PC-9 (cell line): ENCODE measurements around the gene DLGAP1. TPM values are rescaled to one million over a fixed set of nuclear protein-coding genes. Genes with fewer than 3 reads are reported as not detected.

Experiments used
- BruUV-seq: library from RNA; stranded (reverse); fragments of 400-500 nt; replicated peaks from 2 replicates; lab custom pipeline; 2021; lab: Mats Ljungman, UMichigan
- CTCF ChIA-PET: fragments of 300-600 bp; sonication (Branson Sonifier 250); formaldehyde crosslinking; loops from one replicate; lab custom pipeline; 2022; ENCODE audit warnings: antibody characterized with exemption; lab: Charles Lee
- POLR2A ChIA-PET: fragments of 300-600 bp; sonication (Branson Sonifier 250); formaldehyde crosslinking; loops from one replicate; lab custom pipeline; 2022; ENCODE audit warnings: antibody characterized with exemption; ENCODE audit not compliant: unreplicated experiment; lab: Charles Lee
- DNase-seq, 2 experiments: peaks; one replicate each; pipeline versions ENCODE4 v3.0.0 to v3.0.0-alpha.2; 2015 to 2022; ENCODE audit warnings: mixed read lengths in 1 of 2
- H2AFZ ChIP-seq: fragments of 200-600 bp; sonication (generic); 2 replicates; pipeline ENCODE4 v1.8.1; 2017; ENCODE audit warnings: antibody characterized with exemption
- H3F3A ChIP-seq: fragments of 200-600 bp; sonication (generic); 2 replicates; pipeline ENCODE4 v1.8.1; 2017; ENCODE audit warnings: antibody characterized with exemption, mild to moderate bottlenecking, low read depth; ENCODE audit not compliant: insufficient read depth
- H3K27ac ChIP-seq: fragments of 200-600 bp; sonication (generic); 2 replicates; pipeline ENCODE4 v1.6.1; 2016; ENCODE audit warnings: mixed run types
- H3K27me3 ChIP-seq: fragments of 200-600 bp; sonication (generic); 2 replicates; pipeline ENCODE4 v1.6.1; 2016; ENCODE audit warnings: low read depth, mixed run types; ENCODE audit not compliant: insufficient read depth
- H3K36me3 ChIP-seq: fragments of 200-600 bp; sonication (generic); 2 replicates; pipeline ENCODE4 v1.6.1; 2016; ENCODE audit warnings: low read depth, mixed run types
- H3K4me1 ChIP-seq: fragments of 200-600 bp; sonication (generic); replicated peaks from 2 replicates; pipeline ENCODE4 v1.6.1; 2016; ENCODE audit warnings: mixed run types; ENCODE audit not compliant: insufficient read depth
- H3K4me2 ChIP-seq: fragments of 200-600 bp; sonication (generic); 2 replicates; pipeline ENCODE4 v1.6.1; 2017; ENCODE audit warnings: mixed run types
- H3K4me3 ChIP-seq: fragments of 200-600 bp; sonication (generic); 2 replicates; pipeline ENCODE4 v1.6.1; 2016; ENCODE audit warnings: mixed run types
- H3K79me2 ChIP-seq: fragments of 200-600 bp; sonication (generic); 2 replicates; pipeline ENCODE4 v1.6.1; 2017; ENCODE audit warnings: low read depth, mixed run types
- H3K9me2 ChIP-seq: fragments of 200-600 bp; sonication (generic); 2 replicates; pipeline ENCODE4 v1.8.1; 2017; ENCODE audit warnings: mild to moderate bottlenecking; ENCODE audit not compliant: insufficient read depth
- H3K9me3 ChIP-seq: fragments of 200-600 bp; sonication (generic); 2 replicates; pipeline ENCODE4 v1.8.1; 2016; ENCODE audit warnings: low read depth; ENCODE audit not compliant: insufficient read depth
- H4K20me1 ChIP-seq: fragments of 200-600 bp; sonication (generic); 2 replicates; pipeline ENCODE4 v1.8.1; 2017; ENCODE audit not compliant: insufficient read depth
- EZH2 ChIP-seq: fragments of 200-600 bp; sonication (generic); IDR thresholded peaks from 2 replicates; pipeline ENCODE4 v1.8.0; 2017; ENCODE audit warnings: antibody characterized with exemption, low read depth
- intact Hi-C: fragments of 100-400 bp; cut with micrococcal nuclease; formaldehyde crosslinking; loops from one replicate; pipeline ENCODE4 v1.10.0; 2022; ENCODE audit not compliant: unreplicated experiment
- total RNA-seq: library from RNA; stranded (reverse); gene quantifications from 2 replicates; pipeline ENCODE4 v1.2.3, GENCODE V29; 2021
- TF ChIP-seq, protein P1 (sequence below): fragments of 200-600 bp; sonication (generic); conservative IDR thresholded peaks from 2 replicates; pipeline ENCODE4 v1.6.1; 2017; ENCODE audit warnings: mixed run types, antibody characterized with exemption, mild to moderate bottlenecking, moderate library complexity

The DLGAP1 gene
- total RNA-seq, 1 experiment from 2014 or later = not detected

DNA sequence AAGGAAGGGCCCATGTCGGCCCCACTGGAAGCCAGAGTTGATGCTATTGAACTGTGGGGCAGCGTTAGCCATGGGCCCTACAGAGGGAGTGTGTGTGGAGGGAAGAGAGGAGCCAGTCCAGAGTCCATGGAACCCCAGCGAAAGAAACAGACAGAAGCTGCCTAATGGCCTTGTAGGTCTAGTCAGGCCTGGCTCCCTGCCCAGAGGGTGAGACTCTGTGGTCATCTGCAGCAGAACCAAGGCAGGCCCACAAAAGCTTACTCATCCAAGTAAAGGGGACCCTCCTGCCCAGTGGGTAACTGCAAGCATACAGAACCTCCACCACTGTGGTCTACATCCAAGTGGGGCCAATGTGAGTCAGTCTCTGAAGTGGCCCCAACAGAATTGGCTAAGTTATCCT lies 565.3 kb downstream of the DLGAP1 start:
- no peaks in the 10 kb centered on the region for H3K27me3 ChIP-seq
- no peak overlapping the region for H2AFZ ChIP-seq
- no peak overlapping the region for H3K4me2 ChIP-seq
- H3K36me3 ChIP-seq = no peaks in the 10 kb centered on the region
- DNase-seq = no peak
- no peaks in the 10 kb centered on the region; the same call in 1 of the 2 replicates for H3K9me2 ChIP-seq
- H3F3A ChIP-seq = no peaks in the 10 kb centered on the region
- intact Hi-C loops = no loop called here
- no peaks in the 10 kb centered on the region for H3K9me3 ChIP-seq
- POLR2A ChIA-PET = no interaction called here
- no peaks in the 10 kb centered on the region for H4K20me1 ChIP-seq
- H3K4me3 ChIP-seq = no peak overlapping the region
- no TSS peak for BruUV-seq
- H3K27ac ChIP-seq = no peak overlapping the region
- H3K79me2 ChIP-seq = no peaks in the 10 kb centered on the region
- H3K4me1 ChIP-seq = no peaks in the 10 kb centered on the region
- TF ChIP-seq, protein P1, sequence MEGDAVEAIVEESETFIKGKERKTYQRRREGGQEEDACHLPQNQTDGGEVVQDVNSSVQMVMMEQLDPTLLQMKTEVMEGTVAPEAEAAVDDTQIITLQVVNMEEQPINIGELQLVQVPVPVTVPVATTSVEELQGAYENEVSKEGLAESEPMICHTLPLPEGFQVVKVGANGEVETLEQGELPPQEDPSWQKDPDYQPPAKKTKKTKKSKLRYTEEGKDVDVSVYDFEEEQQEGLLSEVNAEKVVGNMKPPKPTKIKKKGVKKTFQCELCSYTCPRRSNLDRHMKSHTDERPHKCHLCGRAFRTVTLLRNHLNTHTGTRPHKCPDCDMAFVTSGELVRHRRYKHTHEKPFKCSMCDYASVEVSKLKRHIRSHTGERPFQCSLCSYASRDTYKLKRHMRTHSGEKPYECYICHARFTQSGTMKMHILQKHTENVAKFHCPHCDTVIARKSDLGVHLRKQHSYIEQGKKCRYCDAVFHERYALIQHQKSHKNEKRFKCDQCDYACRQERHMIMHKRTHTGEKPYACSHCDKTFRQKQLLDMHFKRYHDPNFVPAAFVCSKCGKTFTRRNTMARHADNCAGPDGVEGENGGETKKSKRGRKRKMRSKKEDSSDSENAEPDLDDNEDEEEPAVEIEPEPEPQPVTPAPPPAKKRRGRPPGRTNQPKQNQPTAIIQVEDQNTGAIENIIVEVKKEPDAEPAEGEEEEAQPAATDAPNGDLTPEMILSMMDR = no peak
- no peak for TF ChIP-seq EZH2
- CTCF ChIA-PET = interaction anchor here (0.6 kb wide), 1 partner anchor 31 kb away, joined by 3 read pairs; no protein-coding TSS in a partner anchor

DNA sequence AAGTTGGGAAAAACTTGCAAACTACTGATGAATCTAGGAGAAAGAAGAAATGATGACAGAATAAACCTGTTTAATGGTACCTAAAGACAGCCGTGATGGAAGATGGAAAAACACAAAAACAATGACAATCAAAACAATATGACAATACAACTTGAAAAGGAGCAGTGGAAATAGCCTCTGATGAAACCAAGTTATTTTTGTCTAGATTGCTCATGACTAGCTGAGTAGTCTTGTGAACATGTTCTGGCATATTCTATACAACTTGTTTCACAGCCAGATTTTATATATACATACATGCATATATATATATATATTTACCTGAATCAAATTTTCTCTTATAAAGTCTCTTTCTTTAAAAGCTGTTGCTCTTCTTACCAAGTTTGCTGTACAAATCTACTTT lies 566.0 kb downstream of the DLGAP1 start:
- no peak for TF ChIP-seq EZH2
- TF ChIP-seq, protein P1 = no peak
- Histone ChIP-seq H3K27me3 (no peaks in the 10 kb centered on the region), H3K4me1 (no peaks in the 10 kb centered on the region), H3K4me2 (no peak overlapping the region), H3K36me3 (no peaks in the 10 kb centered on the region), H3K27ac (no peak overlapping the region), H3K9me3 (no peaks in the 10 kb centered on the region), H3K4me3 (no peak overlapping the region), H3K79me2 (no peaks in the 10 kb centered on the region), H3K9me2 (no peaks in the 10 kb centered on the region; the same call in 1 of the 2 replicates), H2AFZ (no peak overlapping the region), H4K20me1 (no peaks in the 10 kb centered on the region), H3F3A (no peaks in the 10 kb centered on the region)
- no peak for DNase-seq
- ChIA-PET POLR2A (no interaction called here), CTCF (no interaction called here)
- intact Hi-C loops = no loop called here
- no TSS peak for BruUV-seq

DNA sequence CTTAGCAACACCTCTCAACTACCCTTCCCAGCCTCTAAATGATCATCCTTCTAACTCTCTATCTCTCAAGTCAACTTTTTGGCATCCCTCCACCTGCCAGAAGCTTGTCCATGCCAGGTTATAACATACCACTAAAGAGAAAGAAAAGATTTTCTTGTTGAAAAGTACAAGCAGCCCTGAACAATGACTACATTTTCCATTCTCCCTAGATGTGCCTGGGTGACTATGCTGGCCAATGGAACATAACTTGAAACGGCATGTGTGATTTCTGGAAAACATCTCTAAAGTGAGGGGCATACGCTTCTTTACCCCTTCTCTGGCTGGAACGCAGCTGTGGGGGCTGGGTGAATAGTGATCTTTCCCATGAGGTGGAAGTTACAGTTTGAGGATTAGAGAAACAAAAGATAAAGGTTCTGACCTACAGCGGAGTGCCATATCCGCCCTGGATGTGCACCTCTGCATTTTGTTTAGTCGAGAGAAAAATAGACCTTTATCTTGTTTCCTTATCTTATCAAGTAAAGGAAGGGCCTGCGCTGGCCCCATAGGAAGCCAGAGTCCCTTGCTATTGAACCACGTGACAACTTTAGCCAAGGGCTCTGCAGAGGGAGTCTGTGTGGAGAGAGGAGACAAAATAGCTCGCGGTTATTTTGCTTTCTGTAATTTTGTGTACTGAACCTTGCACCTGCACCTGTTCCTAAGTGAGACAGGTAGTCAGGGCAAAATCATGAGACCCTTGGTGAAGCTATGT lies 568.4 kb downstream of the DLGAP1 start:
- no peaks in the 10 kb centered on the region for H3K79me2 ChIP-seq
- H3K4me1 ChIP-seq = no peaks in the 10 kb centered on the region
- CTCF ChIA-PET = interaction anchor here (0.6 kb wide), 1 partner anchor 132 kb away, joined by 3 read pairs; no protein-coding TSS in a partner anchor
- no peak for TF ChIP-seq EZH2
- TF ChIP-seq, protein P1 = no peak
- H3F3A ChIP-seq = no peaks in the 10 kb centered on the region
- H3K9me3 ChIP-seq = no peaks in the 10 kb centered on the region
- no peaks in the 10 kb centered on the region for H3K36me3 ChIP-seq
- no peak overlapping the region for H3K4me2 ChIP-seq
- DNase-seq = no peak
- H3K4me3 ChIP-seq = no peak overlapping the region
- intact Hi-C loops = no loop called here
- no peaks in the 10 kb centered on the region for H4K20me1 ChIP-seq
- no peaks in the 10 kb centered on the region for H3K27me3 ChIP-seq
- no peak overlapping the region for H2AFZ ChIP-seq
- POLR2A ChIA-PET = no interaction called here
- no peak overlapping the region for H3K27ac ChIP-seq
- BruUV-seq = no TSS peak
- no peaks in the 10 kb centered on the region for H3K9me2 ChIP-seq
